Measurements from ENCODE around the gene MORN1.
"Not testable (repeated sequence)": the region's sequence is repeated elsewhere in the genome, so short reads cannot be mapped to it uniquely, and the experiment has no call there.

Gene MORN1

DNA sequence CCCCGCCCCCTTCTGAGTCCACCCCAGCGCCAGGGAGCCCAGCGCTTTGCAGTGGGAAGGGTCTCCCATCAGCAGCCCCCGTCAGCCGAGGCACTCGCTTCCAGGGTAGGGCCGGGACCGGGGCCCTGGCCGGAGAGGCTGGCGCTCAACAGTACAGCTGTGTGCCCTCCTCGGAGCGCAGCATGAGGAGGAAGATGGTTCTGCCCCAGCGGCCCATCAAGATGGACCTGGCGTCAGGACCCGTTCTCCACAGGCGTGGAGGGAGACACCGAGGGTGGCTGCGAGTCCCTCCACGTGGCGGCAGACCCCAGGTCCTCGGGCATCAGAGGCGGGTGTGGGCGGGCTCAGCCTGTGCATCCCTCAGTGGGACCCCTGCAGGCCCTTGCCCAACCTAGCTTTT lies 54.3 kb downstream of the MORN1 start:
- DNase-seq (ENCODE audit: low spot score), result no peak

GRCh38 chr1:2336499-2336898 lies 54.9 kb downstream of the MORN1 start:
- no peak for DNase-seq (ENCODE audit: low spot score)

DNA sequence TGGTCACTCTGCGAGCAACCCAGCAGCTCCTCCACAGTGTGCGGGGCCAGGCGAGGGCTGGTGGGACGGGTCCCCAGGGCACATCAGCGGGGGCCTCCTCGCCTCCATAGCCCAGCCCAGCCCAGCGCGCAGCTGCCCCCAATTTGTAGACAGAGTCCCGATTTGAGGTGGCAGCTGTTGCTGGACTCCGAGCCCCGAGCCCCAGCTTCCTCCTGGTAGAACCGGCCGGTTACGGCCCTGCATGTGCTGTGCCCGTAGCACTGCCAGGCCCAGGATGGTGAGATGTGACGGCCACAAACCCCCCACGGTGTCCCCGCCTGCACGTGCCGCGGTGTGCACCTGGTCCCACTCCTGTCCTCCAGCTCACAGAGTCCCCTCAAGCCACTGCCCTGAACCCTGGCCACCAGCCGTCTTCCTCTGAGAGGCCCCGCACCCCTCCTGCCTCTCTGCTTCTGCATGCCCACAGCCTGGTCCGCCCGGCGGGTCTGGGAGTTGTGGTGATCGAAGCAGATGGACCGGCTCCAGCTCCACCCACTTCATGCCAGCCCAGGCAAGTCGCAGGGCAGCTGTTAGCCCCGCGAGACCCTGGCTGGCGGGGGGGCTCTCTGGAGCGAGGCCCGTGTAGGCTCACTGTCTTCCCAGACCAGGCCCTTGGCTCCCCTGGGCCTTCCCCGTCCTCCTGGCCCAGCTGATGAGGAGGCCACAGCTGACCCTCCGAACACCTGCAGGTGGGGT lies 55.5 kb downstream of the MORN1 start:
- DNase-seq (ENCODE audit: low spot score), result no peak

- DNase-seq (ENCODE audit: low spot score), result no peak
These were observed 56.3 kb downstream of the MORN1 start for GRCh38 chr1:2334883-2335534.

DNA sequence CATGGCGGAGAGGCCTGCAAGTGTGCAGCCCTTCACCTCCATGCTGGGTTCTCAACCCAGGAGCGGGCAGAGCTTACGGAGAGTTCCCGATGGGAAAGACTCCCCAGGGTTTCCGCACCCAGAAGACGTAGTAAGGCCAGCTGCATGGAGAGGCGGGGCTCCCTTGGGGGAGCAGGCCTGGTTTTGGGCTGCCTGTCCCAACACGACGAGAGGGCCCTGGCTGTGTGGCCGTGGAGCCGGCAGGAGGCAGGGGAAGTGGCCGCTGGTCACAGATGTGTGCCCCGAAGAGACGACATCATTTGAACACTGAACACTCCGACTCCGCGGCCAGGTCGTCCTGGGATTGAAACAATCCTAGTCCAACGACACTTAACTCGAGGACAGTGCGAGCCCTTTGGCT lies 57.0 kb downstream of the MORN1 start:
- DNase-seq (ENCODE audit: low spot score), result no peak

GRCh38 chr1:2331580-2331979 lies 59.8 kb downstream of the MORN1 start:
- DNase-seq (ENCODE audit: low spot score), result not testable (repeated sequence)

DNA sequence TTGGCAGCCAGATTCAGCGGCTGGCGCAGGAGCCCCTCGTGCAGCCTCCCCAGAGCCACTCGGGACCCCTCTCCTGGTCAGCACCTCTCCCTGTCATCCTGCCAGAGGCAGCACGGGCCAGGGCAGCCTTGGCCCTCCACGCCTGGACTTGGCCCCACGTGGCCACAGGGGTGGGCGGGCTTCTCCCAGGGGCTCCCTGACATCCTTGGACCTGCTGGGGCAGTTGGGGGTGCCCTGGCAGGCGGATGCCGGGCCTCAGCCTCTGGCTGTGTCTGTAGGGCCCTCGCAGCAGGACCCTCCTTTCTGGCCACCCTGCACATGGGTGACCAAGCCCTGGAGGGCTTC lies 60.2 kb downstream of the MORN1 start:
- DNase-seq (ENCODE audit: low spot score), result no peak

DNA sequence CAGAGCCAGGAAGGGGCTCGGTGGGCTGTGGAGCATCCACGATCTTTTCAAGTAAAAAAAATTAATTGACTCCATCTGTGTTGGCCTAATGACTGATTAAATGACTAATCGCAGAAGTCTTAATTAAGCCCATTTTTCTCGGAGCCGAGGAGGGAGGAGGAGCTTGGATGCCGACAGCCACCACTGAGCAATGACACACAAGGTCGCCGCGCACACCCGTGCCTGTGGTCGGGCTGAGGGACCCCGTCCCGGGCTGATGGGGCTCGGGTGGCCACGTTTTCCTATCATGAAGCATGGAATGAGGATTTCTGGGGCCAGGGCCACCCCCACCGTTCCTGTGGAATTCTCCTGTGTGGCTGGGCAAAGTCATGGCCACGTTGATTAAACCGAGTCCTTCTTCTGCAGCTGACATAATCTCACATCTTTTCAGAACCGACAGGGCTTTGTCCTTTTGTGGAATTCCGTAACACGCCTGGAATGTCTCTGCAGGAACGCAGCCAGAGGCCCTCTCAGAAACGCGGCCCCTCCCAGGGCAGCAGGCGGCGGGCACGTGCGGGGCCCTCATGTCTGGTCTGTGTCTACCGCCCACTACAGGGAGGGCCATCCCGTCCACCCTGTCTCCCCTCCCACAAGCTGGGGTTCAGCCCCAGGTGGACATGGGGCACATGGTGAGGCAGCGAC lies 60.7 kb downstream of the MORN1 start:
- no peak for DNase-seq (ENCODE audit: low spot score)

DNA sequence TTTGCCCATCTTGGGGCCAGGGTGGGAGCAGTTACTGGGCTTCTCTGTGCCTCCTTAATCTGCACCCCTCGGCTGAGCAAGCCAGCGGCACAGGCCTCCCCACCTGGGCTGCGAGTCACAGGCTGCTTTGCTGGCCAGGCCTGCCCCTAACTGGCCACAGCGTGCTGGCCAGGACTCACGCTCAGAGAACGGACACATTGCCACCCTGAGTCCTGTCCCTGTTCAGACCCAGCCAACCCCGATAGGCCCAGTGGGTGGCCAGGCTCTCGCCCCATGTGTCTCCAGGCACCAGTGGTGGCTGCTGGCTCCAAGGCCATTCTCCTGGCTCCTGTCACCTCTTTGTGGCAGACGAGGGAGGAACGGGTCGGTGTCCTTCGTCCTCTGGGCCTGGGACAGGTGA lies 61.3 kb downstream of the MORN1 start:
- no peak for DNase-seq (ENCODE audit: low spot score)

DNA sequence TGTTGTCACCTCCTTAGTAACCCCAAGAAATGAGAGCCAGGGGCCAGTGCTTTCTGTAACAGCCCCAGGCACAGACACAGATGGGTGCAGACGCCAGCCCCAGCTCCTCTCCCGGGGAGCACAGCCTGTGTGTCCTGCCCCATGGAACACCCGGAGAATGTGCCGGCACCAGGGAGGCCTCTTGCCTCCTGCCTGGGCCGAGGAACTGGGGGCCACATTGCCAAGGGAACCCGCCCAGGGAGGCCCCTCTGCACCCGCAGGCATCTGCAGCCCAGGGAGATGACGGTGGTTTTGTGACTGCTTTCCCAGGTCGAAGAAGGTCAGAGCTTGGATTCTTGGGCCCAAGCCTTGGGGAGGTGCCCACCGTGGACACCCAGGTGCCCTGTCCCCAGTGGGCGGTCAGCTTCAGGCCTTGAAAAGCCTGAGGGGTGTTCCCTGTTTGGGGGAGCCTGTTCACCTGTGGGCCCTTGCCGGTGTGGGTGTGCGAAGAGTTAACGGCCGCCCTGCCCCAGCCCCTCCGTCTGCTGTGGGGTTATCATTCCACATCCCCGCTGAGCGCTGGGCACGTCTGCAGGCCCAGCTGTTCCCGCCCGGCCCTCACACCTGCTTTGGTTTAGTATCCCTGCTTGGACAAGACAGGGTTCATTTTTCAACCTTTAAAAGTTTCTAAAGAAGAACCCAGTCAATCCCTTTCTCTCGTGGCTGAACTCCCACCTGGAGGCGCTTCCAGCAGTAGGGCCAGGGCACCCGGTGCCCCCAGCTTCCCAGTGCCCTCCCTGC lies 62.5 kb downstream of the MORN1 start:
- no peak for DNase-seq (ENCODE audit: low spot score)

GRCh38 chr1:2327841-2328240 lies 63.5 kb downstream of the MORN1 start:
- DNase-seq (ENCODE audit: low spot score), result no peak

DNA sequence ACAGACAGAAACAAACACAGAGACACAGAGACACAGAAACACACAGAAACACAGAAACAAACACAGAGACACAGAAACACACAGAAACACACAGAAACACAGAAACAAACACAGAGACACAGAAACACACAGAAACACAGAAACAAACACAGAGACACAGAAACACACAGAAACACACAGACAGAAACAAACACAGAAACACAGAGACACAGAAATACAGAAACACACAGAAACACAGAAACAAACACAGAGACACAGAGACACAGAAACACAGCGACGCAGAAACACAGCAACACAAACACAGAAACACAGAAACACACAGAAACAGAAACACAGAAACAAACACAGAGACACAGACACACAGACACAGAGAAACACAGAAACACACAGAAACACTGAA lies 64.2 kb downstream of the MORN1 start:
- DNase-seq (ENCODE audit: low spot score), result not testable (repeated sequence)

- no peak for DNase-seq (ENCODE audit: low spot score)
These were observed 64.8 kb downstream of the MORN1 start for GRCh38 chr1:2326524-2326923.

- no peak for DNase-seq (ENCODE audit: low spot score)
These were observed 66.6 kb downstream of the MORN1 start for GRCh38 chr1:2324553-2325366.

DNA sequence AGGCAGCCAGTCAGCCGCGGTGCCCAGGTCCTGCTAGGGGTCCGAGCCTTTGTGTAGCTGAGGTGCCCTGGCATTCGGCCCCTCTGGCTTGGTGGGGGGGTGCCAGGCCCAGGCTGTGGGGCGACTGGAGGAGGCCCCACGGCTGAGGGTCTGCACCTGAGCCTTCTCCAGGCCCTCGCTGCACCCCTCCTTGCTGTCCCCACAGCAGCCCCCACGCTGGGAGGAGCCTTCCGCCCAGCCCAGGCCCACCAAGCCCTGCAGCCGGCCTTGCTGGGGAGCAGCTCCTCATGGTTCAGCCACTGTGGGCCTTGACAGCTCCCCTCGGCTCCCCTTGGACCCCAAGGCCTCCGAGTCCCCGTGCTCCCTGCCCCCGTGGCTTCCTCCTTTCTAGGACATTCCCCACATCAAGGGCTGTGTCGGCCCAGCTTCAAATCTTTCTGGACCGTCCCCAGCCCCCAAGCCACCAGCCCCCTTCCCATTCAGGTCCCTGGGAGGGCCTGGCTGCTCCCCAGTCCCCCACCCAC lies 67.8 kb downstream of the MORN1 start:
- no peak for DNase-seq (ENCODE audit: low spot score)

DNA sequence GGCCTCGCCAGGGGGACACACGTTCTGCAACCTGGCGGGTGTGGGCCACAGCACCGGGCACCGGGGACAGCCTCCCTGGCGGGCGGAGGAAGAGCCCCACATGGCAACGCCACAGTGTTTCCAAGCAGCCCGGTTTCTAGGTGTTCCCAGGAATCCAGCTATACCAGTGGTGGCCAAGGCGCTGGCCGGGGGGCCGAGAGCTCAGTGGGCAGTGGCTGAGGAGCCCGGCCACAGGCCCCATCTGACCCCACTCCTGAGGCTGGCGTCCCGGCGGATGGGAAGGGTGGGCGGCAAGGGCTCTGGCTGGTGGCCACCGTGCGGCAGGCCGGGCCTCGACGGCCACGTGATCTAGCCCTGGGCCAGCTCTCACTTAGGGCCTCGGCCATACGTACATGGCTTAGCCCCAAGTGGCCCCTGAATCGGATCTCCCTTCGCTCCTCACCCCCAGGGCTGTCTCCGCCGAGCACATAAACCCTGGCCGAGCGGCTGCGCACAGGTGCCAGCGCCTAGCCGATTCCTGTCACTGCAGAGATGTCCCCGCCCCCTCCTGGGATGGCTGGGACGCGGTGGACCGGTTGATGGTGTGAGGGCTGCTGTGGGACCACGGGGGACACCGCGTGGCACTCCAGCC lies 68.7 kb downstream of the MORN1 start:
- no peak for DNase-seq (ENCODE audit: low spot score)

GRCh38 chr1:2322065-2322571 lies 69.2 kb downstream of the MORN1 start:
- peak; percentile 87 for DNase-seq (ENCODE audit: low spot score)

DNA sequence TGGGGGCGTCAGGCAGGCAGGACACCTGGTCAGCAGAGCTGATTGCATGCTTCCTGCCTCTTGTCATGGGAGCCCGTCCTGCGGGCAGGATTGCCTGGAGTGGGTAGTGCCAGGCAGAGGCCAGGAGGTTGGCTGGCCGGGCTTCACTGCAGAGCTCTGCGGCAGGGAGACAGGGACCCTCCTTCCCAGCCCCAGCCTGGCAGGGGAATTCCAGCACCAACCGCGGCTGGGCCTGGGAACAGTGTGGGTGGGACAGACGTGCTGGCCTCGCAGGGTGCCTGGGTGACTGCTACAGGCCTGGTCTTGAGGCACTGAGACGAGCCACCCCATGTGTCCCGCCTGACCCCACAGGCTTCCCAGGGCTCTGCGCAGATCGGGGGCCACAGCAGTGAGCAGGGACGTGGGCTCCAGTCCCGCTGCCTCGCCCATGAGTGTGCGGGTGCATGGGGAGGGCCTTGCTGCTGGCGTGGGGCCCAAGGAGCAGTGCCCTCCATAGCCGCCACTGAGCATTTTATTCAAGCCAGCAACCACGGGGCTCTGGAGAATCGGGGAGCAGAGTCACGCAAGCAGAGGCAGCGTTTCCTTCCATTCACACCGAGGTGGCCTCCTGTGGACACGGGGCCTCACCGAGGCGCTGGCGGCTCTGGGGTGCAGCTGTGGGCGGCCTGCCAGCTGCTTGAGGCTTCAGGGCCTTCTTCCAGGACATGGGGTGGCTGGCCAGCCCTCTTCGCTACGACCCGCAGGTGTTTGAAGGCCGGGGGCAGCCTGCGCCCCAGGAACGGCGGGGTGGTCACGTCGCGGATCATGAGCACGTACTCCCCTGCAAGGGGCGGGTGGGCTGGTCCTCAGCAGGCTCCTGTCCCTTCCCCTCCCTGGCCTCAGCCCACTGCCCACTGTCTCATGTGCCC lies 70.3 kb downstream of the MORN1 start:
- DNase-seq (ENCODE audit: low spot score), result no peak

GRCh38 chr1:2320006-2320405 lies 71.3 kb downstream of the MORN1 start:
- no peak for DNase-seq (ENCODE audit: low spot score)

DNA sequence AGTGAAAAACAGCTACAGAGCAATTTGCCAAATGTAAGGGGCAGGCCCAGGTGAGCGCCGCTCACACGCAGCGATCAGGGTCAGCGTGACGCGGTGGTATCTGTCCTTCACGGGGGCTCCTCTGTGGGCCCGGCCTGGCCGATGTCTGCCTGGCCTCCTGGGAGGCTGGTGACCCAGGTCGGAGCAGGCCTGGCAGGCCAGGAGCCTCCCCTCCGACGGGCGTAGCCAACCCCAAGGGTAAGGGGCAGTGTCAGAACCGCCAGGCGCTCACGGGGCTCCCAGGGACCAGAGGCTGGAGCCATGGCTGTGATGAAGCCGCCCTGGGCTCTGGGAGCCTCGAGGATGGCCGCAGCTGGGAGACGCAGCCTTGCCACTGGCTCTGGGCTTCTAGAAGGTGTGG lies 72.1 kb downstream of the MORN1 start:
- DNase-seq (ENCODE audit: low spot score), result no peak
